Pancreas (tissue), 10 donors: Measurements from ENCODE around the gene NT5C1B. TPM values are rescaled to one million over a fixed set of nuclear protein-coding genes. Genes with fewer than 3 reads are reported as not detected.
A peak's percentile ranks its signal among the peaks of the same experiment; 100 is the strongest.

ENCODE experiments used
- ATAC-seq, 4 donors: fragments of 200-7000 bp; cut with Tn5 transposase; one replicate each; pipeline versions ENCODE4 v1.8.0 to v1.9.1; 2020; ENCODE audit warnings: mild to moderate bottlenecking in 4 of 4, moderate library complexity in 4 of 4
- DNase-seq, 6 donors: peaks; one replicate each; pipeline ENCODE4 v3.0.0-alpha.2; 2020
- FAIRE-seq: peaks from 2 replicates; lab custom pipeline; 2012; peaks lifted over from hg19 to GRCh38; lab: Jason Lieb, UNC
- H3K27ac ChIP-seq, 4 donors: fragments of 200-600 bp; sonication (generic); 1 replicate in 3 of 4; 2 replicates in 1 of 4; pipeline versions ENCODE4 v1.5.0 to v1.8.0; 2020
- H3K27me3 ChIP-seq, 4 donors: fragments of 200-600 bp; one replicate each; pipeline ENCODE4 v1.8.0; 2021
- H3K36me3 ChIP-seq, 3 donors: fragments of 200-600 bp; sonication (generic) in 1 of 3; one replicate each; pipeline versions ENCODE4 v1.5.0 to v1.8.0; 2020 to 2021
- H3K4me1 ChIP-seq, 3 donors: fragments of 200-600 bp; one replicate each; pipeline ENCODE4 v1.8.0; 2021
- H3K4me3 ChIP-seq, 4 donors: fragments of 200-600 bp; sonication (generic) in 2 of 4; one replicate each; pipeline versions ENCODE4 v1.5.0 to v1.8.0; 2020 to 2021
- H3K9me3 ChIP-seq, 4 donors: fragments of 200-600 bp; one replicate each; pipeline ENCODE4 v1.8.0; 2021
- WGBS, 2 donors: extraction: QIAGEN DNeasy Blood & Tissue Kit; methylation state at CpG; one replicate each; pipeline ENCODE4 v1.1.7; 2013; 5-methylcytosine and 5-hydroxymethylcytosine counted together
- intact Hi-C, 3 donors: fragments of 100-400 bp; cut with DNase I; formaldehyde crosslinking; loops; one replicate each; pipeline versions ENCODE4 v1.11.1 to v1.14.2; 2022
- polyA plus RNA-seq, 2 donors: library from polyadenylated mRNA; stranded (reverse); fragments of 200-250 nt; gene quantifications; one replicate each; pipeline ENCODE4 v1.2.3, GENCODE V29; 2013
- total RNA-seq, 6 donors: library from RNA; stranded (reverse); fragmentation: NEBNext Ultra II Directional in 4 of 6; extraction: Animal tissue kit (Norgen Biotek cat#: 25700) in 4 of 6; gene quantifications; one replicate each; pipeline versions ENCODE4 v1.2.1 to v1.2.4, GENCODE V29; 2021 to 2023
- TF ChIP-seq, protein P1 (sequence below), 4 donors: fragments of 200-600 bp; sonication (generic) in 3 of 4; IDR thresholded peaks; one replicate each; pipeline versions ENCODE4 v1.5.0 to v1.8.0; 2021; ENCODE audit warnings: antibody characterized with exemption in 4 of 4
- donor health status: healthy with polysubstance abuse.
- donor health status: DM: no; HTN: no; CAD: no; lungs with moderate emphysema.
- donor health status: DM: no; HTN: no; CAD: no.
- donor health status: control.
- donor health status: control.
- donor health status: Bipolar disorder and iron deficiency.
- donor health status: DM: yes; HTN: yes; CAD: no.
- donor health status: DM: no; HTN: no; CAD: no.
- donor health status: DM: no; HTN: no; CAD: no.
- donor health status: DM: yes; HTN: yes; CAD: no.

The NT5C1B gene
- total and polyA plus RNA-seq, 8 donors: 0.05 TPM; not detected in 7

- H3K27ac ChIP-seq: no peak overlapping the region
Measured at GRCh38 chr2:18531194-18531593, 58.2 kb downstream of the NT5C1B start.

GRCh38 chr2:18527822-18528221 lies 61.5 kb downstream of the NT5C1B start:
- intact Hi-C loops: loop anchor here in 2 of 3 donors (10.0 kb wide), 2 partner anchors 1327 to 1337 kb away; no protein-coding TSS in a partner anchor
- WGBS, 2 donors: 70 to 71% methylated on average over 4 of the region's 4 CpGs
- no peaks in the 10 kb centered on the region for H3K27me3 ChIP-seq
- ATAC-seq (no peak), FAIRE-seq (no peak), DNase-seq (no peak)
- TF ChIP-seq, protein P1, sequence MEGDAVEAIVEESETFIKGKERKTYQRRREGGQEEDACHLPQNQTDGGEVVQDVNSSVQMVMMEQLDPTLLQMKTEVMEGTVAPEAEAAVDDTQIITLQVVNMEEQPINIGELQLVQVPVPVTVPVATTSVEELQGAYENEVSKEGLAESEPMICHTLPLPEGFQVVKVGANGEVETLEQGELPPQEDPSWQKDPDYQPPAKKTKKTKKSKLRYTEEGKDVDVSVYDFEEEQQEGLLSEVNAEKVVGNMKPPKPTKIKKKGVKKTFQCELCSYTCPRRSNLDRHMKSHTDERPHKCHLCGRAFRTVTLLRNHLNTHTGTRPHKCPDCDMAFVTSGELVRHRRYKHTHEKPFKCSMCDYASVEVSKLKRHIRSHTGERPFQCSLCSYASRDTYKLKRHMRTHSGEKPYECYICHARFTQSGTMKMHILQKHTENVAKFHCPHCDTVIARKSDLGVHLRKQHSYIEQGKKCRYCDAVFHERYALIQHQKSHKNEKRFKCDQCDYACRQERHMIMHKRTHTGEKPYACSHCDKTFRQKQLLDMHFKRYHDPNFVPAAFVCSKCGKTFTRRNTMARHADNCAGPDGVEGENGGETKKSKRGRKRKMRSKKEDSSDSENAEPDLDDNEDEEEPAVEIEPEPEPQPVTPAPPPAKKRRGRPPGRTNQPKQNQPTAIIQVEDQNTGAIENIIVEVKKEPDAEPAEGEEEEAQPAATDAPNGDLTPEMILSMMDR (IDR thresholded peaks at IDR 0.05): no peak
- no peaks in the 10 kb centered on the region for H3K36me3 ChIP-seq
- H3K4me1 ChIP-seq: no peaks in the 10 kb centered on the region
- H3K9me3 ChIP-seq: no peaks in the 10 kb centered on the region
- no peak overlapping the region for H3K27ac ChIP-seq
- no peak overlapping the region for H3K4me3 ChIP-seq

More at GRCh38 chr2:18531194-18531593, 58.2 kb downstream of the NT5C1B start:
- Histone ChIP-seq H3K4me1 (no peaks in the 10 kb centered on the region), H3K36me3 (no peaks in the 10 kb centered on the region), H3K9me3 (no peaks in the 10 kb centered on the region), H3K27me3 (no peaks in the 10 kb centered on the region), H3K4me3 (no peak overlapping the region)
- intact Hi-C loops: no loop called here
- ATAC-seq: peak in 1 of 4 donors; percentile 27
- WGBS, 2 donors: 6 to 18% methylated on average over 1 of the region's 1 CpG
- DNase-seq: no peak
- FAIRE-seq: no peak
- TF ChIP-seq, protein P1 (IDR thresholded peaks at IDR 0.05): no peak

DNA sequence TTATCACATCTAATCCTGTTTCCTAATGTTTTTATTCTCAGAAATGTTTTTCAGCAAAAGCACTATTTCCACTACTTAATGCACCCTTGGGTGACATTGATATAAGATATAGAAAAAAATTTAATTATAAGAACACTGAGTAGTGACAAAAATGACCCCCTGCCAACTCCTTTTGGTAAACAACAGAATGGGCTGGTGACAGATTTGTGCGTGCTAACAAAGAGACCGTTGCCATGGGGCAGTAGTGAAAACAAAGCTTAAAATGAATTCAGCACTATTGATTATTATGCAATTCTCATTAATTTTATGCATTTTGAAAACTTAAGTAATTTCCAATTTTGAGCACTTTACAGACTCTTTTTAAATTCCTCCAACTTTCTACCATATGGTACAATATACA lies 62.0 kb downstream of the NT5C1B start:
- Histone ChIP-seq H3K4me1 (no peaks in the 10 kb centered on the region), H3K4me3 (no peak overlapping the region), H3K27ac (no peak overlapping the region), H3K36me3 (no peaks in the 10 kb centered on the region), H3K27me3 (no peaks in the 10 kb centered on the region), H3K9me3 (no peaks in the 10 kb centered on the region)
- no peak for DNase-seq
- 58 to 73% methylated on average over 2 of the region's 2 CpGs for WGBS, 2 donors
- no peak for ATAC-seq
- intact Hi-C loops: loop anchor here in 2 of 3 donors (10.0 kb wide), 2 partner anchors 1327 to 1337 kb away; no protein-coding TSS in a partner anchor
- no peak for FAIRE-seq
- TF ChIP-seq, protein P1 (IDR thresholded peaks at IDR 0.05): no peak

DNA sequence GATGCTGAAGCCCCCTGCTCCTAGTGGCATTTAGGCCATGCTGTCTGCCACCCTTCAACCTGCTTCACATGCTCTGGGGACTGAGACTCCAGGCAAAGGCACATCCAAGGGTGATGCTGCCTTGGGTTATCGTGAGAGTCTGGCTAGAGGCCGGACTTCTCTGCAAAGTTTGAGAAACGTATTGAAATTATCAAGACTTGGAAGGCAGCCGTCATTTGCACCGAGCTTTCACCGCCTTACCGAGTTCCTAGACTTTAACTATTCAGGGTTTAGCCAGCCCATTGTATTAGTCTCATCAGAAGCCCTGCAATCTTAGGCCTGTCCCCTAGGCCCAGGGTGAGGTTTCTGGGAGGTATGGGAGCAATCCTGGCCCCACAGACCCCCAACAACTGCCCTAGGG lies 62.9 kb downstream of the NT5C1B start:
- Histone ChIP-seq H3K4me3 (no peak overlapping the region), H3K27ac (no peak overlapping the region), H3K4me1 (no peaks in the 10 kb centered on the region), H3K9me3 (no peaks in the 10 kb centered on the region), H3K27me3 (no peaks in the 10 kb centered on the region), H3K36me3 (no peaks in the 10 kb centered on the region)
- no peak for FAIRE-seq
- ATAC-seq: no peak
- no peak for DNase-seq
- 76 to 82% methylated on average over 7 of the region's 7 CpGs for WGBS, 2 donors
- intact Hi-C loops: loop anchor here in 2 of 3 donors (10.0 kb wide), 2 partner anchors 1328 to 1338 kb away; no protein-coding TSS in a partner anchor
- TF ChIP-seq, protein P1 (IDR thresholded peaks at IDR 0.05): no peak

DNA sequence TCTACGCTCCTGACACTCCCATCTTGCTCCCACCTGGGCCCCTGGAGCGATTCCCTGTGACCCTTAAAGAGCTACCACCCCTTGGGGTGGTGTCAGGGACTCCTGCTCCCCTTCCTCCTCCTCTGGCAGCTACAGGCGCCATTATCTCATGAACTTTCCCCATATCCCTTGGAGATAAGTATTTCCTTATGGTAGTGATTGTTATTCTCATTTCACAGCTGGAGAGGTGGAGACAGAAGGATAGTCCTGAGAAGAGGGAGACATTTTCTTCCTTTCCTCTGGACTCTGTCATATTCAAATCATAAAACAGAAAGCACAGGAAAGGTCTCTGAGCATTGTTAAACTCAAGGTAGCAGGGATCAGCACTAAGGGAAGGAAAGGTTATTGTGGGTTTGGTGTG lies 63.5 kb downstream of the NT5C1B start:
- no peaks in the 10 kb centered on the region for H3K27me3 ChIP-seq
- ATAC-seq (no peak), FAIRE-seq (no peak), DNase-seq (no peak)
- TF ChIP-seq, protein P1 (IDR thresholded peaks at IDR 0.05): no peak
- no peak overlapping the region for H3K4me3 ChIP-seq
- no peaks in the 10 kb centered on the region for H3K4me1 ChIP-seq
- H3K36me3 ChIP-seq: no peaks in the 10 kb centered on the region
- intact Hi-C loops: loop anchor here in 2 of 3 donors (10.0 kb wide), 2 partner anchors 1329 to 1339 kb away; no protein-coding TSS in a partner anchor
- WGBS, 2 donors: 72 to 81% methylated on average over 3 of the region's 3 CpGs
- no peaks in the 10 kb centered on the region for H3K9me3 ChIP-seq
- no peak overlapping the region for H3K27ac ChIP-seq
